GM18526 (cell line): Measurements from ENCODE around the gene KLC1.

ENCODE experiments used
- POLR2A ChIP-seq: IDR thresholded peaks from 3 replicates; pipeline ENCODE4 v1.6.1; 2011; ENCODE audit not compliant: insufficient read length; ENCODE audit errors: extremely low read depth

The KLC1 gene

GRCh38 chr14:103736546-103737431 lies 107.8 kb downstream of the KLC1 start:
- TF ChIP-seq POLR2A, result no peak

- no peak for TF ChIP-seq POLR2A
Observed at GRCh38 chr14:103737432-103738045, 108.5 kb downstream of the KLC1 start.

- no peak for TF ChIP-seq POLR2A
Observed at GRCh38 chr14:103738166-103738565, 109.2 kb downstream of the KLC1 start.

GRCh38 chr14:103738701-103739451 lies 109.9 kb downstream of the KLC1 start:
- TF ChIP-seq POLR2A, result no peak

- no peak for TF ChIP-seq POLR2A
Observed at GRCh38 chr14:103739466-103739792, 110.4 kb downstream of the KLC1 start.

- no peak for TF ChIP-seq POLR2A
Observed at GRCh38 chr14:103739793-103740501, 110.9 kb downstream of the KLC1 start.

- no peak for TF ChIP-seq POLR2A
Observed at GRCh38 chr14:103740991-103741689, 112.1 kb downstream of the KLC1 start.

GRCh38 chr14:103741876-103742275 lies 112.9 kb downstream of the KLC1 start:
- no peak for TF ChIP-seq POLR2A

- TF ChIP-seq POLR2A, result no peak
Observed at GRCh38 chr14:103742499-103743255, 113.7 kb downstream of the KLC1 start.

- no peak for TF ChIP-seq POLR2A
Observed at GRCh38 chr14:103743691-103744090, 114.7 kb downstream of the KLC1 start.

- TF ChIP-seq POLR2A, result no peak
Observed at GRCh38 chr14:103744621-103745395, 115.8 kb downstream of the KLC1 start.

GRCh38 chr14:103745424-103745823 lies 116.4 kb downstream of the KLC1 start:
- no peak for TF ChIP-seq POLR2A

GRCh38 chr14:103746701-103747100 lies 117.7 kb downstream of the KLC1 start:
- no peak for TF ChIP-seq POLR2A
